PFSK-1 (cell line): ENCODE results near the gene SLC6A2.

Experiments
- FOXP2 ChIP-seq: optimal IDR thresholded peaks from 2 replicates; pipeline ENCODE3; 2011; ENCODE audit warnings: borderline replicate concordance, control low read depth, inconsistent platforms; ENCODE audit not compliant: insufficient read depth; ENCODE audit errors: extremely low read length, extremely low read depth
- POLR2AphosphoS5 ChIP-seq: IDR thresholded peaks from 2 replicates; pipeline ENCODE4 v1.6.1; 2012; ENCODE audit warnings: low read depth, mild to moderate bottlenecking, control low read depth, low read length, moderate library complexity
- SIN3A ChIP-seq: IDR thresholded peaks from 2 replicates; pipeline ENCODE4 v1.6.1; 2012; ENCODE audit warnings: mild to moderate bottlenecking, low read length, moderate library complexity, borderline replicate concordance; ENCODE audit not compliant: insufficient read depth
- TAF1 ChIP-seq: IDR thresholded peaks from 2 replicates; pipeline ENCODE4 v1.6.1; 2012; ENCODE audit warnings: low read length, control low read depth, borderline replicate concordance; ENCODE audit not compliant: insufficient read depth
- TF ChIP-seq, protein P1 (sequence below), 2 experiments: IDR thresholded peaks; 2 replicates each; pipeline versions ENCODE4 v1.6.1 to v1.8.0; 2011 to 2012; ENCODE audit warnings: low read depth in 2 of 2, low read length in 2 of 2, control low read depth in 1 of 2, inconsistent platforms in 1 of 2, mild to moderate bottlenecking in 1 of 2, moderate library complexity in 1 of 2; ENCODE audit not compliant: insufficient read depth in 1 of 2

The SLC6A2 gene

DNA sequence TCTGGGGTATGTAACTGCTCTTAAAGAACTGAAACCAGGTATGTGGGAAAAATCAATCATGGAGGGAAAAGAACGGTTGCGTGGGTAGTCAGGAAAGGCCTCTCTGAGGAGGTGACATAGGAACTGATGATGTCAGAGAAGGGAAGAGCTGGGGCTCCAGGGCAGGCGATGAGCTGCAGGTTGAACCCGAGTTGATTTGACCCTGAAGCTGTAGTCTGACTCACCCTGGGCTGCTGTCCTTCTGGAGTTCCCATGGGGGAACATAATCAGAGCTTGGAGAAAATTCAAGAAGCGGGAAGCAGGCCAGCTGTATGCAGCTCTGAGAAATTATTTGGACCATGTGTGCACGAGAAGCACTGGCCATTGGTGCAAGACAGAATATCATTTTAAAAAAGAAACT is 16.7 kb downstream of the SLC6A2 start:
- TF ChIP-seq TAF1 (no peak), POLR2AphosphoS5 (no peak)

DNA sequence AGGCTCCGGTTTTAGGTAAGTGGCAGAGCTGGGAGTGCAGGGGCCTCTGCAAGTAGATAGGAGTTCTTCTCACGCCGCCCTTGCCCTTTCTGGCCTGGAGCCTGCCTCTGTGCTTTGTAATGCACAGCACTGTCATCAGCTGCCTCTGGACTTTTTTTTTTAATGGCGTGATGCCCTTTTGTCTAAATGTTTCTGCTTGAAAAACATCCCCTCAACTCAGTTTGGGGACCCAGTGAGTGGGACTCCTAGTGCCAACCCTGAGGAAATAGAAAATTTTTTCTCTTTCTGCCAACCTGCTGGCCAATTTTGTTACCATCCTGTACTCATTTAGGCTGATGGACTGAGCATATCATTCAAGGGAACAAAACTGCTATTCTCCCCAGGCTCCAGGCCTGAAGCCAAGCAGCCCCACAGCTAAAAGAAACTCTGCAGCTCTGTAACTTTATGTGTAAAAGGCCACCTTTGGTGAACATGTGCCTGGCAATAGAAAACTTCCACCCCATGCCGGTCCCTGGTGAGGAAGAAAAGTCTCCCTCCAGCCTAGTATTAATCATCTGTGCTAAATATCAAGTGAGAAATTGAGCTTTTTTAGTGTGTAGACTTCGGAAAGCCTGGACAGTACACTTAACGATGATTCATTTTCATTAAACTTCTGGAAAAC is 22.5 kb downstream of the SLC6A2 start:
- TF ChIP-seq POLR2AphosphoS5 (no peak), FOXP2 (no peak), TAF1 (no peak), SIN3A (no peak)
- TF ChIP-seq, protein P1, sequence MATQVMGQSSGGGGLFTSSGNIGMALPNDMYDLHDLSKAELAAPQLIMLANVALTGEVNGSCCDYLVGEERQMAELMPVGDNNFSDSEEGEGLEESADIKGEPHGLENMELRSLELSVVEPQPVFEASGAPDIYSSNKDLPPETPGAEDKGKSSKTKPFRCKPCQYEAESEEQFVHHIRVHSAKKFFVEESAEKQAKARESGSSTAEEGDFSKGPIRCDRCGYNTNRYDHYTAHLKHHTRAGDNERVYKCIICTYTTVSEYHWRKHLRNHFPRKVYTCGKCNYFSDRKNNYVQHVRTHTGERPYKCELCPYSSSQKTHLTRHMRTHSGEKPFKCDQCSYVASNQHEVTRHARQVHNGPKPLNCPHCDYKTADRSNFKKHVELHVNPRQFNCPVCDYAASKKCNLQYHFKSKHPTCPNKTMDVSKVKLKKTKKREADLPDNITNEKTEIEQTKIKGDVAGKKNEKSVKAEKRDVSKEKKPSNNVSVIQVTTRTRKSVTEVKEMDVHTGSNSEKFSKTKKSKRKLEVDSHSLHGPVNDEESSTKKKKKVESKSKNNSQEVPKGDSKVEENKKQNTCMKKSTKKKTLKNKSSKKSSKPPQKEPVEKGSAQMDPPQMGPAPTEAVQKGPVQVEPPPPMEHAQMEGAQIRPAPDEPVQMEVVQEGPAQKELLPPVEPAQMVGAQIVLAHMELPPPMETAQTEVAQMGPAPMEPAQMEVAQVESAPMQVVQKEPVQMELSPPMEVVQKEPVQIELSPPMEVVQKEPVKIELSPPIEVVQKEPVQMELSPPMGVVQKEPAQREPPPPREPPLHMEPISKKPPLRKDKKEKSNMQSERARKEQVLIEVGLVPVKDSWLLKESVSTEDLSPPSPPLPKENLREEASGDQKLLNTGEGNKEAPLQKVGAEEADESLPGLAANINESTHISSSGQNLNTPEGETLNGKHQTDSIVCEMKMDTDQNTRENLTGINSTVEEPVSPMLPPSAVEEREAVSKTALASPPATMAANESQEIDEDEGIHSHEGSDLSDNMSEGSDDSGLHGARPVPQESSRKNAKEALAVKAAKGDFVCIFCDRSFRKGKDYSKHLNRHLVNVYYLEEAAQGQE (IDR thresholded peaks at IDR 0.05; ENCODE audit: insufficient read depth in 1 of 2, low read depth in 2 of 2, low read length in 2 of 2) = no peak

DNA sequence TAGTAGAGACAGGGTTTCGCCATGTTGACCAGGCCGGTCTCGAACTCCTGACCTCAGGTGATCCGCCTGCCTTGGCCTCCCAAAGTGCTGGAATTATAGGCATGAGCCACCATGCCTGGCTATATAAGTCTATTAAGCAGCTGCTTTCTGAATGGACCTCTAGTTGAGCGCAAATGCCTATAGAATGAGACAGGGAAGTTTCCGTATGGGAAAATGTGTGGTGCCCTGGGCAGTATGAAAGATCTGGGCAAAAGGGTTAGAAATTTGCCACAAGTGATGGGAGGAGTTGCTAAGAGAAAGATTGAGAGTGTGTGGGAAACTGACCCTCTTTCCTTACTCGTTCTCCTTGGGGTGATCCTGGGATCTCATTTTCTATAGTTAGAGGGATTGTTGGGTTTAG is 26.3 kb downstream of the SLC6A2 start:
- TF ChIP-seq TAF1 (no peak), POLR2AphosphoS5 (no peak), FOXP2 (no peak), SIN3A (no peak)
- TF ChIP-seq, protein P1 (IDR thresholded peaks at IDR 0.05; ENCODE audit: insufficient read depth in 1 of 2, low read depth in 2 of 2, low read length in 2 of 2) = no peak

DNA sequence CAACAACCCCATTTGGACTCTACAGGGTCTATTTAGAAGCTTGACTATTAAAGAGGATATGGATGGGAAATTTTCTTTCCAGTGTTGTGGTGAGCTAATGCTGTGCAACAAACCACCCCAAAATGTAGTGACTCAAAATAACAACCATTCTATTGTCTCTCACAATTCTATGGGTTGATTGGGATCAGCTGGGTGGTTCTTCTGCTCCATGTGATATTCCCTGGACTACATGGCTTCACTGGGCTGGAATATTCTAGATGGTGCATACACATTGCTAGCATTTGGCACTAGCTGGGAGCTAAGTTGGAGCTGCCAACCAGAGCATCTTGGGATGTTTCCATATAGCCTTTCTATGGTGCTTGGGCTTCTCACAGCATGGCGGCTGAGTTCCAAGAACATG is 30.2 kb downstream of the SLC6A2 start:
- TF ChIP-seq SIN3A (no peak), FOXP2 (no peak), POLR2AphosphoS5 (no peak), TAF1 (no peak)
- TF ChIP-seq, protein P1 (IDR thresholded peaks at IDR 0.05; ENCODE audit: insufficient read depth in 1 of 2, low read depth in 2 of 2, low read length in 2 of 2) = no peak

DNA sequence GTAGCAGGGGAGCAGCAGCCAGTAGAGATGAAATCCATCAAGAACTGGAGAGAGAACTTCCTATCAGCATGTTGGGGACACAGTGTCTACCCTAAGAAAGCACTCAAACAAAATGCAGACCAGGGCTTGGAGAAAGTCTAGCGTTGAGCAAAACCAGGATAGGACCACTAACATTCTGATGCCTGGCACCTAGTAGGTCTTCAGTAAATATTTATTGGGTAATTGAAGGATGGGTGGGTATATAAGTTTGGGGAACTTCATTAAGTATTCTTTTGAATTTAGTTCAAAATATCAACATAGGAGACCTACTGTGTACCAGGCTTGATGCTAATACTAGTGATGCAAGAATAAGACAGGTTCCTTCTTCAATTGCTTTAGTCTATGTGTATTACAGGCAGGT is 30.9 kb downstream of the SLC6A2 start:
- no peak for TF ChIP-seq POLR2AphosphoS5
- no peak for TF ChIP-seq SIN3A
- TF ChIP-seq, protein P1 (IDR thresholded peaks at IDR 0.05; ENCODE audit: insufficient read depth in 1 of 2, low read depth in 2 of 2, low read length in 2 of 2) = no peak
- no peak for TF ChIP-seq FOXP2
- no peak for TF ChIP-seq TAF1
